Parathyroid adenoma (tissue), 2 donors: ENCODE data around the gene RNF146.

ENCODE experiments used
- H2AFZ ChIP-seq: fragments of 300-600 bp; sonication (generic); one replicate; pipeline ENCODE4 v1.7.0; 2017; ENCODE audit warnings: antibody characterized with exemption, mild to moderate bottlenecking
- H3K27ac ChIP-seq: fragments of 300-600 bp; sonication (generic); one replicate; pipeline ENCODE4 v1.7.0; 2017
- H3K27me3 ChIP-seq: fragments of 300-600 bp; sonication (generic); one replicate; pipeline ENCODE4 v1.7.0; 2017; ENCODE audit warnings: low read length; ENCODE audit not compliant: control insufficient read depth, insufficient read depth
- H3K36me3 ChIP-seq: fragments of 300-600 bp; sonication (generic); one replicate; pipeline ENCODE4 v1.7.0; 2017; ENCODE audit warnings: low read length; ENCODE audit not compliant: control insufficient read depth, insufficient read depth
- H3K4me1 ChIP-seq: fragments of 300-600 bp; sonication (generic); one replicate; pipeline ENCODE4 v1.7.0; 2017; ENCODE audit warnings: control low read depth
- H3K4me2 ChIP-seq: fragments of 300-600 bp; sonication (generic); one replicate; pipeline ENCODE4 v1.7.0; 2017; ENCODE audit warnings: low read length
- H3K4me3 ChIP-seq: fragments of 300-600 bp; sonication (generic); one replicate; pipeline ENCODE4 v1.7.0; 2017; ENCODE audit warnings: low read depth, low read length
- H3K79me2 ChIP-seq: fragments of 300-600 bp; sonication (generic); one replicate; pipeline ENCODE4 v1.7.0; 2017; ENCODE audit warnings: control low read depth
- H3K9ac ChIP-seq: fragments of 300-600 bp; sonication (generic); one replicate; pipeline ENCODE4 v1.7.0; 2017; ENCODE audit warnings: mild to moderate bottlenecking
- H3K9me3 ChIP-seq: fragments of 300-600 bp; sonication (generic); one replicate; pipeline ENCODE4 v1.7.0; 2017; ENCODE audit warnings: low read length; ENCODE audit not compliant: control insufficient read depth
- TF ChIP-seq, protein P1 (sequence below): fragments of 300-600 bp; sonication (generic); IDR thresholded peaks from one replicate; pipeline ENCODE4 v1.7.0; 2017; ENCODE audit warnings: antibody characterized with exemption, mild to moderate bottlenecking
- donor health status: primary hyperparathyroidism.

RNF146 gene

DNA sequence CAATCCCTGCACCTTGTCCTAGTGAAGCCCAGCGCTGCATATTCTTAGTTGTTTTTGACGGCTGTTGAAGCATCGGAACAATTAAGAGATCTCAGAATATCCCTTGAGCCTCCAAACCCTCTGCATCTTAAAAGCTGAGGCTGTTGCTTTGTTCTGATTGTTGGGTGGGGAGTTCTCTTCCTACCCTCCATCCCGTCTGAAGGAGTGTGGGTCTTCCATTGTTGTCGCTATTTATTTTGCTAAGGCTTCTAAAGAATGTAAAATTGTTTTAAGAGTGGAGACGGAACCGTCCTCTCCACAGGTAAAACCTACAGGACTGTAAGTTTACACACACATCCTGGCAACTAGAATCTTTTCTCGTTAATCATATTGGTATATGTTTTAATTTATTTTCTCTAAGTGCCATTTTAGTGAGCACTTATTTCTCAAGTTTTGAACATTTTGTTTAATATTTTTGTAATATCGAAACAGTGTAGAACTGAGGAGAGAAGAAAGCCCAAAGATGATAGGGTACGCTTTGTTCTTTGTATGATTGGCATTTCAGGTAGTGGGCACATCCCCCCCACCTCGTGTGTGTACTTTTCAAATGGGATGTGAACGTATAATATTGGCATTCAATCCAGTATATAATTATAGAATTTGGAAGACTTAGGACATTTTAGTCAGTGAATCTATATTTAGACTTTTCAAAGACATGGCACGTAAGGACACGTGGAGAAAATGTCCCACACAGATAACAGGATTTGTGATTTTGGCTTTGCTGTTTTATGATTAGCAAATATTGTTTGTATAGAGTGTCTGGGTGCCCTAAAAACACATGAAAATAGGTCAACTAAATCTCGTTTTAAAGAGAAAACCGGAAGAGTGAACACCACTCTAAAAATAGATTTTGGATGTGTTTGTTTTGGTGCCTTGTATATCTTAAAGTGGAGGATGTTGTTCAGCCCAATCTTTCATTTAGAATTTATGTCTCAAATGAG, 1.3 kb downstream of the RNF146 start:
- peak overlapping the region; percentile 97 for H2AFZ ChIP-seq
- no peaks in the 10 kb centered on the region for H3K36me3 ChIP-seq
- no peaks in the 10 kb centered on the region for H3K9me3 ChIP-seq
- H3K27me3 ChIP-seq = no peaks in the 10 kb centered on the region
- peak overlapping the region; percentile 93 for H3K4me2 ChIP-seq
- peaks cover 13% of the 10 kb centered on the region for H3K4me1 ChIP-seq
- TF ChIP-seq, protein P1, sequence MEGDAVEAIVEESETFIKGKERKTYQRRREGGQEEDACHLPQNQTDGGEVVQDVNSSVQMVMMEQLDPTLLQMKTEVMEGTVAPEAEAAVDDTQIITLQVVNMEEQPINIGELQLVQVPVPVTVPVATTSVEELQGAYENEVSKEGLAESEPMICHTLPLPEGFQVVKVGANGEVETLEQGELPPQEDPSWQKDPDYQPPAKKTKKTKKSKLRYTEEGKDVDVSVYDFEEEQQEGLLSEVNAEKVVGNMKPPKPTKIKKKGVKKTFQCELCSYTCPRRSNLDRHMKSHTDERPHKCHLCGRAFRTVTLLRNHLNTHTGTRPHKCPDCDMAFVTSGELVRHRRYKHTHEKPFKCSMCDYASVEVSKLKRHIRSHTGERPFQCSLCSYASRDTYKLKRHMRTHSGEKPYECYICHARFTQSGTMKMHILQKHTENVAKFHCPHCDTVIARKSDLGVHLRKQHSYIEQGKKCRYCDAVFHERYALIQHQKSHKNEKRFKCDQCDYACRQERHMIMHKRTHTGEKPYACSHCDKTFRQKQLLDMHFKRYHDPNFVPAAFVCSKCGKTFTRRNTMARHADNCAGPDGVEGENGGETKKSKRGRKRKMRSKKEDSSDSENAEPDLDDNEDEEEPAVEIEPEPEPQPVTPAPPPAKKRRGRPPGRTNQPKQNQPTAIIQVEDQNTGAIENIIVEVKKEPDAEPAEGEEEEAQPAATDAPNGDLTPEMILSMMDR = no peak
- peak overlapping the region; percentile 99 for H3K27ac ChIP-seq
- H3K9ac ChIP-seq = peak overlapping the region; percentile 98
- H3K4me3 ChIP-seq = peak overlapping the region; percentile 74
- H3K79me2 ChIP-seq = peaks cover 27% of the 10 kb centered on the region

DNA sequence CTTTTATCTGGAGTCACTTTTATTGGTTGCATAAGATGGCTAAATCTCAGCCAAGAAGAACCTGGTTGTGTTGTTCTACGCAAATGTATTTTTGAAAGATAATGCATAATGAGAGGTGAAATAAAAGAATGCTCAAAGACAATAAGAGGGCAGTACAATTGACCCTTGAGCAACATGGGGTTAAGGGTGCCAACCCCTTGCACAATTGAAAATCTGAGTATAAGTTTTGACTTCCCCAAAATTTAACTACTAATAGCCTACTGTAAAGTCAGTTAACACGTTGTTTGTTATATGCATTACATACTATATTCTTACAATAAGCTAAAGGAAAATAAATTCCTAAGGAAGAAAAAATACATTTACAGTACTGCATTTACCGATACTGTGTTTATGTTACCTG, 5.9 kb downstream of the RNF146 start:
- no peak overlapping the region for H2AFZ ChIP-seq
- H3K79me2 ChIP-seq = peaks cover 68% of the 10 kb centered on the region
- H3K9me3 ChIP-seq = no peaks in the 10 kb centered on the region
- H3K4me3 ChIP-seq = no peak overlapping the region
- H3K36me3 ChIP-seq = no peaks in the 10 kb centered on the region
- no peak overlapping the region for H3K4me2 ChIP-seq
- H3K4me1 ChIP-seq = peaks cover 13% of the 10 kb centered on the region
- TF ChIP-seq, protein P1 = no peak
- no peak overlapping the region for H3K27ac ChIP-seq
- H3K27me3 ChIP-seq = no peaks in the 10 kb centered on the region
- H3K9ac ChIP-seq = no peak overlapping the region

DNA sequence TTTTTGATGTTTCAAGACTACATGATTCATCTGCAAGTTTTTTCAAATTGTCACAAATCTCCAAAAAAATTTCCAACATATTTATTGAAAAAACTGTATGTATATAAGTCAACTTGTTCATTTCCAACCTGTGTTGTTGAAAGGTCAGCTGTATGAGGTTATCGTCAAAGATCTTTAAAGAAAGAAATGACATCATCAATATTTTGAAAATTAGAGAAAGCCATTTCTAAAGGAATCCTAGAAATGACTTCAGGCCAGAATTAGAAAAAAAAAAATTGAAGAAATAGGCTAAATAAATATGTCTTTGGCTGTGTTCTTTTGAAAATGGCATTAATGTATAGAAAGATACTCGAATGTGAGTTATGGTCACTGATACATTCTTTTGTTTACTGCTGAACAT, 6.8 kb downstream of the RNF146 start:
- peaks cover 74% of the 10 kb centered on the region for H3K79me2 ChIP-seq
- no peaks in the 10 kb centered on the region for H3K36me3 ChIP-seq
- H3K9ac ChIP-seq = no peak overlapping the region
- no peak overlapping the region for H3K4me2 ChIP-seq
- H2AFZ ChIP-seq = no peak overlapping the region
- H3K27me3 ChIP-seq = no peaks in the 10 kb centered on the region
- no peak overlapping the region for H3K4me3 ChIP-seq
- TF ChIP-seq, protein P1 = no peak
- peaks cover 13% of the 10 kb centered on the region for H3K4me1 ChIP-seq
- no peaks in the 10 kb centered on the region for H3K9me3 ChIP-seq
- no peak overlapping the region for H3K27ac ChIP-seq

DNA sequence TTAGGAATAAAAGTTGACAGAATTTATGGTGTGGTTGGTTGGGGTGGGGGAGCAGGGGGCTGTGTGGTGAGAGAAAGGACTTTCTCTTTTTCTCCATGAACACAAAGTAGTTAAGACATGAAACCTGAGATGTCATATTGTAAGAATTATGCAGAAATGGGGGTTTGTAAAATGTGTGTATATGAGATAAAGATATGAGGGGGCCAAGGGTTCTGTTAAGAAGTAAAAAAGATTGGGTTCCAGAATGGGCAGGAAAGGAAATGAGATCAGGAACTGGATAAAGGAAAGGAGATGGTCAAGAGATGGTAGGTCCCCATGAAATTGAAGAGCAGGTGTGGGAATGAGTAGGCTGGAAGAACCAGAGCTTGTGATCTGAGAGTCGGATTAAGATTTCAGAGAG, 9.7 kb downstream of the RNF146 start:
- Histone ChIP-seq H2AFZ (no peak overlapping the region), H3K4me2 (no peak overlapping the region), H3K9me3 (no peaks in the 10 kb centered on the region), H3K27ac (no peak overlapping the region), H3K36me3 (no peaks in the 10 kb centered on the region), H3K9ac (no peak overlapping the region), H3K79me2 (peaks cover 64% of the 10 kb centered on the region), H3K27me3 (no peaks in the 10 kb centered on the region), H3K4me3 (no peak overlapping the region), H3K4me1 (peaks cover 5% of the 10 kb centered on the region)
- TF ChIP-seq, protein P1 = no peak
